H1 (cell line): ENCODE data around the gene ST3GAL3. TPM values are rescaled to one million over a fixed set of nuclear protein-coding genes. Genes with fewer than 3 reads are reported as not detected.

Source experiments
- CTCF ChIA-PET: fragments of 300-600 bp; sonication (Branson Sonifier 250); formaldehyde crosslinking; loops from one replicate; lab custom pipeline; 2021; ENCODE audit not compliant: partially characterized antibody; lab: Charles Lee
- POLR2A ChIA-PET: fragments of 300-600 bp; sonication (Branson Sonifier 250); formaldehyde crosslinking; loops from one replicate; lab custom pipeline; 2021; ENCODE audit warnings: inconsistent platforms; ENCODE audit not compliant: partially characterized antibody; lab: Charles Lee
- DNase-seq, 2 experiments: peaks; one replicate each; pipeline versions ENCODE4 v3.0.0 to v3.0.0-alpha.2; 2010 to 2022; ENCODE audit warnings: low spot score in 2 of 2, low read depth in 1 of 2, mixed read lengths in 1 of 2
- FAIRE-seq: peaks from 2 replicates; lab custom pipeline; 2011; peaks lifted over from hg19 to GRCh38; lab: Jason Lieb, UNC
- H2AFZ ChIP-seq: 2 replicates; pipeline ENCODE4 v1.8.1; 2012; ENCODE audit warnings: low read length, inconsistent platforms
- H2AK5ac ChIP-seq: 2 replicates; pipeline ENCODE4 v1.6.1; 2013; ENCODE audit warnings: low read depth, low read length
- H2BK120ac ChIP-seq: replicated peaks from 2 replicates; pipeline ENCODE3; 2013; ENCODE audit warnings: low read depth, low read length, inconsistent platforms
- H2BK12ac ChIP-seq: 2 replicates; pipeline ENCODE4 v1.6.1; 2013; ENCODE audit warnings: low read depth, low read length
- H2BK15ac ChIP-seq: 2 replicates; pipeline ENCODE4 v1.6.1; 2013; ENCODE audit warnings: low read length
- H2BK20ac ChIP-seq: 2 replicates; pipeline ENCODE4 v1.6.1; 2013; ENCODE audit warnings: low read length
- H2BK5ac ChIP-seq: 2 replicates; pipeline ENCODE4 v1.6.1; 2013; ENCODE audit warnings: low read depth, low read length
- H3K14ac ChIP-seq: 2 replicates; pipeline ENCODE4 v1.6.1; 2013; ENCODE audit warnings: inconsistent platforms; ENCODE audit not compliant: insufficient read length
- H3K18ac ChIP-seq: 2 replicates; pipeline ENCODE4 v1.6.1; 2013; ENCODE audit warnings: low read length; ENCODE audit errors: extremely low read depth
- H3K23ac ChIP-seq: 2 replicates; pipeline ENCODE4 v1.6.1; 2013; ENCODE audit warnings: inconsistent platforms; ENCODE audit not compliant: insufficient read length
- H3K23me2 ChIP-seq: 2 replicates; pipeline ENCODE4 v1.6.1; 2013; ENCODE audit warnings: low read depth, low read length
- H3K27ac ChIP-seq: 2 replicates; pipeline ENCODE4 v1.6.1; 2011; ENCODE audit warnings: low read depth, low read length, inconsistent platforms
- H3K27me3 ChIP-seq, 4 experiments: replicated peaks in 1 of 4; 1 replicate in 1 of 4; 2 replicates in 3 of 4; pipeline versions ENCODE4 v1.6.1 to v1.8.1; 2011 to 2013; ENCODE audit warnings: low read length in 3 of 4, mild to moderate bottlenecking in 3 of 4, inconsistent platforms in 2 of 4, mixed read lengths in 2 of 4, moderate library complexity in 1 of 4; ENCODE audit not compliant: control insufficient read depth in 3 of 4, insufficient read depth in 3 of 4; ENCODE audit errors: extremely low read depth in 1 of 4
- H3K36me3 ChIP-seq, 4 experiments: 2 replicates each; pipeline versions ENCODE4 v1.6.1 to v1.8.1; 2011 to 2013; ENCODE audit warnings: mild to moderate bottlenecking in 4 of 4, low read length in 3 of 4, moderate library complexity in 2 of 4, control low read depth in 1 of 4, inconsistent platforms in 1 of 4; ENCODE audit not compliant: insufficient read depth in 4 of 4, control insufficient read depth in 2 of 4
- H3K4ac ChIP-seq: replicated peaks from 2 replicates; pipeline ENCODE3; 2013; ENCODE audit warnings: low read length, low read depth, mixed read lengths, inconsistent platforms; ENCODE audit not compliant: insufficient read length
- H3K4me1 ChIP-seq, 4 experiments: replicated peaks in 1 of 4; 1 replicate in 1 of 4; 2 replicates in 3 of 4; pipeline versions ENCODE4 v1.6.1 to v1.8.1; 2011 to 2013; ENCODE audit warnings: low read length in 3 of 4, inconsistent platforms in 2 of 4, mixed read lengths in 1 of 4; ENCODE audit not compliant: insufficient read depth in 4 of 4, control insufficient read depth in 3 of 4
- H3K4me2 ChIP-seq, 2 experiments: 2 replicates each; pipeline versions ENCODE4 v1.6.1 to v1.8.1; 2011 to 2013; ENCODE audit warnings: low read depth in 2 of 2, low read length in 2 of 2, control low read depth in 1 of 2, inconsistent platforms in 1 of 2, mild to moderate bottlenecking in 1 of 2; ENCODE audit not compliant: insufficient read depth in 1 of 2
- H3K4me3 ChIP-seq, 4 experiments: fragments of 200-600, 300-600 bp in 1 of 4; sonication (generic), shearing (Covaris generic), sonication (Bioruptor Twin) in 1 of 4; 2 replicates each; pipeline versions ENCODE4 v1.5.1 to v1.8.1; 2011 to 2016; ENCODE audit warnings: low read length in 4 of 4, low read depth in 3 of 4, control low read depth in 2 of 4, inconsistent platforms in 2 of 4, mild to moderate bottlenecking in 2 of 4, mixed read lengths in 1 of 4, moderate library complexity in 1 of 4; ENCODE audit not compliant: insufficient read depth in 2 of 4; ENCODE audit errors: extremely low read depth in 1 of 4
- H3K56ac ChIP-seq: replicated peaks from 2 replicates; pipeline ENCODE3; 2013; ENCODE audit warnings: low read depth, mild to moderate bottlenecking, mixed read lengths, low read length, inconsistent platforms; ENCODE audit not compliant: insufficient read length
- H3K79me1 ChIP-seq: 2 replicates; pipeline ENCODE4 v1.6.1; 2013; ENCODE audit warnings: low read depth, low read length, control low read depth
- H3K79me2 ChIP-seq, 2 experiments: 2 replicates each; pipeline versions ENCODE4 v1.6.1 to v1.8.1; 2012 to 2013; ENCODE audit warnings: low read length in 2 of 2, mild to moderate bottlenecking in 2 of 2, inconsistent platforms in 1 of 2; ENCODE audit not compliant: insufficient read depth in 2 of 2, control insufficient read depth in 1 of 2
- H3K9ac ChIP-seq, 4 experiments: replicated peaks in 1 of 4; 1 replicate in 1 of 4; 2 replicates in 3 of 4; pipeline versions ENCODE4 v1.6.1 to v1.8.1; 2011 to 2013; ENCODE audit warnings: low read depth in 3 of 4, low read length in 3 of 4, control low read depth in 2 of 4, mild to moderate bottlenecking in 2 of 4, moderate library complexity in 2 of 4, inconsistent platforms in 1 of 4; ENCODE audit errors: extremely low read depth in 1 of 4
- H3K9me3 ChIP-seq, 2 experiments: 2 replicates each; pipeline versions ENCODE4 v1.6.1 to v1.8.1; 2012 to 2013; ENCODE audit warnings: mild to moderate bottlenecking in 2 of 2, moderate library complexity in 2 of 2, control low read depth in 1 of 2, inconsistent platforms in 1 of 2, low read depth in 1 of 2, low read length in 1 of 2, mixed read lengths in 1 of 2; ENCODE audit not compliant: insufficient read depth in 2 of 2
- H4K20me1 ChIP-seq, 2 experiments: replicated peaks in 1 of 2; 2 replicates each; pipeline versions ENCODE3 to v1.8.1; 2011 to 2013; ENCODE audit warnings: inconsistent platforms in 2 of 2, low read length in 2 of 2, mild to moderate bottlenecking in 1 of 2; ENCODE audit not compliant: insufficient read depth in 2 of 2, control insufficient read depth in 1 of 2
- H4K5ac ChIP-seq: 2 replicates; pipeline ENCODE4 v1.6.1; 2013; ENCODE audit warnings: low read length, low read depth, mixed read lengths, inconsistent platforms; ENCODE audit not compliant: insufficient read length
- H4K8ac ChIP-seq: 2 replicates; pipeline ENCODE4 v1.8.0; 2013; ENCODE audit warnings: mild to moderate bottlenecking, moderate library complexity, low read length, inconsistent platforms; ENCODE audit not compliant: insufficient read depth; ENCODE audit errors: extremely low read depth
- H4K91ac ChIP-seq: replicated peaks from 2 replicates; pipeline ENCODE3; 2013; ENCODE audit warnings: low read length, mixed read lengths, inconsistent platforms; ENCODE audit not compliant: insufficient read length
- BCL11A ChIP-seq, 2 experiments: IDR thresholded peaks; one replicate each; pipeline ENCODE4 v1.6.1; 2011; ENCODE audit warnings: low read depth in 2 of 2, low read length in 2 of 2, mild to moderate bottlenecking in 2 of 2
- CHD2 ChIP-seq: IDR thresholded peaks from 2 replicates; pipeline ENCODE4 v1.6.1; 2012; ENCODE audit warnings: low read length, improper control_type of control experiment
- CTBP2 ChIP-seq: IDR thresholded peaks from 2 replicates; pipeline ENCODE4 v1.7.0; 2011; ENCODE audit warnings: borderline replicate concordance, mild to moderate bottlenecking, moderate library complexity, mixed read lengths, low read length; ENCODE audit not compliant: insufficient read depth, insufficient read length
- EGR1 ChIP-seq: IDR thresholded peaks from 2 replicates; pipeline ENCODE4 v1.6.1; 2011; ENCODE audit warnings: low read depth, low read length, borderline replicate concordance
- GABPA ChIP-seq: IDR thresholded peaks from 2 replicates; pipeline ENCODE4 v1.6.1; 2011; ENCODE audit warnings: mild to moderate bottlenecking, low read length, moderate library complexity, borderline replicate concordance; ENCODE audit not compliant: insufficient read depth
- KDM4A ChIP-seq: IDR thresholded peaks from one replicate; pipeline ENCODE4 v1.7.1; 2012; ENCODE audit warnings: low read depth, mild to moderate bottlenecking, moderate library complexity, low read length, inconsistent platforms; ENCODE audit not compliant: severe bottlenecking
- POU5F1 ChIP-seq: IDR thresholded peaks from 2 replicates; pipeline ENCODE4 v1.6.1; 2011; ENCODE audit warnings: low read depth, mild to moderate bottlenecking, low read length, moderate library complexity
- SAP30 ChIP-seq: fragments of 300-600 bp; sonication (generic); IDR thresholded peaks from 2 replicates; pipeline ENCODE4 v1.7.1; 2012; ENCODE audit warnings: low read length, moderate library complexity, mild to moderate bottlenecking, inconsistent platforms; ENCODE audit not compliant: insufficient read depth, insufficient replicate concordance
- SP4 ChIP-seq: IDR thresholded peaks from 2 replicates; pipeline ENCODE4 v1.6.1; 2012; ENCODE audit warnings: low read length, inconsistent platforms
- ZNF274 ChIP-seq: IDR thresholded peaks from 2 replicates; pipeline ENCODE4 v1.7.0; 2012; ENCODE audit warnings: low read length, borderline replicate concordance; ENCODE audit errors: extremely low read depth
- WGBS, 2 experiments: shearing (Covaris generic) in 1 of 2; methylation state at CpG; one replicate each; pipeline versions ENCODE4 v1.1.6 to v1.1.7; 2013 to 2015; ENCODE audit warnings: low lambda C conversion rate in 2 of 2, mixed read lengths in 2 of 2, inconsistent platforms in 1 of 2, low coverage in 1 of 2, missing lambda C conversion rate in 1 of 2; ENCODE audit not compliant: insufficient replicate concordance in 2 of 2, insufficient coverage in 1 of 2, insufficient read length in 1 of 2; ENCODE audit errors: extremely low coverage in 1 of 2, missing lambda C conversion rate in 1 of 2; 5-methylcytosine and 5-hydroxymethylcytosine counted together
- polyA plus RNA-seq, 7 experiments: library from polyadenylated mRNA; depleted of rRNA in 3 of 7; stranded (reverse) in 5 of 7; unstranded in 2 of 7; fragments of >200 nt in 5 of 7; fragments of 200-250 nt in 2 of 7; gene quantifications; 1 replicate in 5 of 7; 2 replicates in 1 of 7; 4 replicates in 1 of 7; pipeline versions ENCODE4 v1.2.1 to v1.2.3, GENCODE V29; 2011 to 2013; ENCODE audit warnings: missing spikeins in 2 of 7, mixed read lengths in 2 of 7
- total RNA-seq: library from RNA; stranded (reverse); fragmentation: NEBNext Ultra II Directional; extraction: Animal tissue kit (Norgen Biotek cat#: 25700); gene quantifications from 2 replicates; pipeline ENCODE4 v1.2.1, GENCODE V29; 2021
- TF ChIP-seq, protein P1 (sequence below), 3 experiments: IDR thresholded peaks; 1 replicate in 2 of 3; 2 replicates in 1 of 3; pipeline versions ENCODE4 v1.5.1 to v1.6.1; 2011; ENCODE audit warnings: low read length in 3 of 3, mild to moderate bottlenecking in 3 of 3, inconsistent platforms in 2 of 3, low read depth in 1 of 3, moderate library complexity in 1 of 3; ENCODE audit not compliant: insufficient read depth in 1 of 3; ENCODE audit errors: control extremely low read depth in 1 of 3

The ST3GAL3 gene
- total and polyA plus RNA-seq, 2 of the 8 experiments (the other 6 are each of a cell fraction or from before 2014, with no cell fraction given): 6.8 to 7.0 TPM

DNA sequence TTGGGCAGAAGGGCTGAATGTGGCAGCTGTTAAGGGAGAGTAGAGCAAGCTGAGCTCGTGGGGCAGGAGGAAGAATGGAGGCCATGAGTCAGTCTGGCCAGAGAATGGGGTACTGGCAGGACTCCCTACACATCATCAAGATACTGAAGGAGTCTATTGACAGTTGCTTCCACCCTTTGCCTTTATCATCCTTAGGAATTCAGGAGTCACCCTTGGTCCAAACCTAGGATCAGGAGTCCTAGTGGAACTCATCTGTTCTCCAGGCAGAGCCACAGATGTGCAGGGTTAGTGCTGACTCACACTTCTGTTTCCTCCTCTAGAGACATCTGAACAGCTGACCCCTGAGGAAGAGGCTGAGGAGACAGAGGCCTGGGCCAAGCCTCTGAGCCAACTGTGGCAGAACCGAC, 18.7 kb upstream of the ST3GAL3 start:
- CTCF ChIA-PET: interaction anchor here (0.9 to 1.3 kb wide), 2 partner anchors 17 to 35 kb away, joined by 3 read pairs; no protein-coding TSS in a partner anchor
- Histone ChIP-seq H3K23ac (no peak overlapping the region), H3K9ac (no peak overlapping the region), H3K79me1 (no peaks in the 10 kb centered on the region; the same call in 1 of the 2 replicates), H3K9me3 (no peaks in the 10 kb centered on the region), H3K23me2 (no peaks in the 10 kb centered on the region), H3K4me3 (no peak overlapping the region), H3K27ac (no peak overlapping the region), H3K4ac (no peak overlapping the region), H2BK20ac (no peak overlapping the region), H3K4me1 (no peaks in the 10 kb centered on the region), H2BK15ac (no peak overlapping the region), H3K4me2 (no peak overlapping the region), H3K79me2 (no peaks in the 10 kb centered on the region; a peak in 1 of 4 replicates), H4K20me1 (peaks cover 5 to 25% of the 10 kb centered on the region in 2 experiments), H3K14ac (no peak overlapping the region), H3K27me3 (no peaks in the 10 kb centered on the region), H2BK12ac (no peak overlapping the region), H4K91ac (no peak overlapping the region), H4K5ac (no peak overlapping the region), H2BK5ac (no peak overlapping the region), H3K36me3 (peaks cover 65 to 97% (median 89%) of the 10 kb centered on the region in 4 experiments), H3K56ac (no peak overlapping the region), H3K18ac (no peak overlapping the region), H2AFZ (no peak overlapping the region), H2AK5ac (no peak overlapping the region), H2BK120ac (no peak overlapping the region), H4K8ac (no peak overlapping the region)
- POLR2A ChIA-PET: interaction anchor here (1.4 to 33.6 kb wide), 6 partner anchors 9 to 28 kb away, joined by 4 to 651 read pairs (median 6); partner anchors contain the start of genes KDM4A and ST3GAL3
- 77% methylated on average over 2 of the region's 2 CpGs; no CpG with 5 or more reads in 1 of the 2 experiments for WGBS, 2 experiments
- FAIRE-seq (no peak), DNase-seq (no peak)
- TF ChIP-seq EGR1 (no peak), KDM4A (no peak), ZNF274 (no peak), BCL11A (IDR thresholded peaks at IDR 0.05; ENCODE audit: low read depth in 2 of 2, low read length in 2 of 2) (no peak), CHD2 (no peak), SP4 (no peak), POU5F1 (no peak), SAP30 (no peak), GABPA (no peak), CTBP2 (no peak)
- TF ChIP-seq, protein P1, sequence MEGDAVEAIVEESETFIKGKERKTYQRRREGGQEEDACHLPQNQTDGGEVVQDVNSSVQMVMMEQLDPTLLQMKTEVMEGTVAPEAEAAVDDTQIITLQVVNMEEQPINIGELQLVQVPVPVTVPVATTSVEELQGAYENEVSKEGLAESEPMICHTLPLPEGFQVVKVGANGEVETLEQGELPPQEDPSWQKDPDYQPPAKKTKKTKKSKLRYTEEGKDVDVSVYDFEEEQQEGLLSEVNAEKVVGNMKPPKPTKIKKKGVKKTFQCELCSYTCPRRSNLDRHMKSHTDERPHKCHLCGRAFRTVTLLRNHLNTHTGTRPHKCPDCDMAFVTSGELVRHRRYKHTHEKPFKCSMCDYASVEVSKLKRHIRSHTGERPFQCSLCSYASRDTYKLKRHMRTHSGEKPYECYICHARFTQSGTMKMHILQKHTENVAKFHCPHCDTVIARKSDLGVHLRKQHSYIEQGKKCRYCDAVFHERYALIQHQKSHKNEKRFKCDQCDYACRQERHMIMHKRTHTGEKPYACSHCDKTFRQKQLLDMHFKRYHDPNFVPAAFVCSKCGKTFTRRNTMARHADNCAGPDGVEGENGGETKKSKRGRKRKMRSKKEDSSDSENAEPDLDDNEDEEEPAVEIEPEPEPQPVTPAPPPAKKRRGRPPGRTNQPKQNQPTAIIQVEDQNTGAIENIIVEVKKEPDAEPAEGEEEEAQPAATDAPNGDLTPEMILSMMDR (IDR thresholded peaks at IDR 0.05; ENCODE audit: control extremely low read depth in 1 of 3, insufficient read depth in 1 of 3, low read depth in 1 of 3, low read length in 3 of 3): no peak
